Stomach (tissue), 9 donors: ENCODE measurements around the gene ABI3BP. TPM values are rescaled to one million over a fixed set of nuclear protein-coding genes. Genes with fewer than 3 reads are reported as not detected.

Source experiments
- DNase-seq, 2 donors: peaks; one replicate each; pipeline versions ENCODE4 v3.0.0 to v3.0.0-alpha.2; 2013 to 2019
- H3K27ac ChIP-seq, 5 donors: fragments of 200-600 bp in 4 of 5; sonication (generic) in 4 of 5; one replicate each; pipeline ENCODE4 v1.5.1; 2013 to 2019; ENCODE audit warnings: mild to moderate bottlenecking in 1 of 5, moderate library complexity in 1 of 5
- H3K27me3 ChIP-seq, 3 donors: fragments of 200-600 bp; sonication (generic); one replicate each; pipeline ENCODE4 v1.5.1; 2017 to 2019; ENCODE audit warnings: mixed run types in 1 of 3
- H3K36me3 ChIP-seq, 4 donors: fragments of 200-600 bp; sonication (generic); 1 replicate in 3 of 4; 2 replicates in 1 of 4; pipeline ENCODE4 v1.5.1; 2016 to 2019
- H3K4me1 ChIP-seq, 4 donors: fragments of 200-600 bp; sonication (generic); one replicate each; pipeline ENCODE4 v1.5.1; 2016 to 2019
- H3K4me3 ChIP-seq, 4 donors: fragments of 200-600 bp; sonication (generic) in 3 of 4; one replicate each; pipeline ENCODE4 v1.5.1; 2016 to 2019; ENCODE audit warnings: mild to moderate bottlenecking in 1 of 4
- H3K9me3 ChIP-seq, 4 donors: fragments of 200-600 bp; sonication (generic); one replicate each; pipeline ENCODE4 v1.5.1; 2016 to 2019
- CTCF ChIP-seq, 7 experiments: fragments of 450-650 bp in 4 of 7; fragments of 200-600 bp in 3 of 7; sonication (generic) in 3 of 7; IDR thresholded peaks; one replicate each; pipeline ENCODE4 v1.5.1; 2016 to 2019; ENCODE audit warnings: antibody characterized with exemption in 7 of 7, control low read depth in 2 of 7, mild to moderate bottlenecking in 1 of 7
- EP300 ChIP-seq: sonication (generic); formaldehyde crosslinking; IDR thresholded peaks from one replicate; pipeline ENCODE4 v1.6.1; 2017; ENCODE audit warnings: antibody characterized with exemption
- POLR2A ChIP-seq, 4 donors: fragments of 450-650 bp; IDR thresholded peaks; one replicate each; pipeline ENCODE4 v1.6.1; 2016; ENCODE audit warnings: antibody characterized with exemption in 4 of 4, control low read depth in 2 of 4, mild to moderate bottlenecking in 1 of 4, moderate library complexity in 1 of 4
- POLR2AphosphoS5 ChIP-seq, 3 donors: sonication (generic); formaldehyde crosslinking; IDR thresholded peaks; one replicate each; pipeline ENCODE4 v1.6.1; 2016; ENCODE audit warnings: antibody characterized with exemption in 3 of 3
- WGBS, 5 donors: extraction: QIAGEN DNeasy Blood & Tissue Kit in 3 of 5; methylation state at CpG; one replicate each; pipeline versions ENCODE4 v1.1.5 to v1.1.7; 2013 to 2018; 5-methylcytosine and 5-hydroxymethylcytosine counted together
- intact Hi-C: fragments of 100-400 bp; cut with DNase I; formaldehyde crosslinking; loops from one replicate; pipeline ENCODE4 v1.15.1; 2023; ENCODE audit warnings: low total_unique reads
- polyA plus RNA-seq, 3 donors: library from polyadenylated mRNA; stranded (reverse); fragments of 200-250 nt; gene quantifications; one replicate each; pipeline ENCODE4 v1.2.3, GENCODE V29; 2013
- total RNA-seq, 5 donors: library from RNA; depleted of rRNA; stranded (reverse); fragments of >200 nt; gene quantifications; one replicate each; pipeline versions ENCODE4 v1.1.0 to v1.2.3, GENCODE V29; 2014 to 2016
- donor health status: healthy with polysubstance abuse.
- donor health status: Bipolar disorder and iron deficiency.
- donor health status: healthy.

The ABI3BP gene
- total and polyA plus RNA-seq, 8 donors, result 1.5 to 252 (median 21.7) TPM

- Histone ChIP-seq H3K4me1 (peaks cover 0 to 32% (median 14%) of the 10 kb centered on the region in 4 donors), H3K9me3 (no peaks in the 10 kb centered on the region), H3K27ac (no peak overlapping the region), H3K4me3 (no peak overlapping the region), H3K27me3 (no peaks in the 10 kb centered on the region), H3K36me3 (no peaks in the 10 kb centered on the region)
- TF ChIP-seq POLR2A (IDR thresholded peaks at IDR 0.05) (no peak), EP300 (no peak)
- intact Hi-C loops, result no loop called here
- WGBS, 5 donors, result 78 to 89% (median 87%) methylated on average over 2 of the region's 2 CpGs
- no peak for DNase-seq
These were observed 115.9 kb downstream of the ABI3BP start for GRCh38 chr3:100877286-100877685.

- intact Hi-C loops, result no loop called here
- no peaks in the 10 kb centered on the region for H3K27me3 ChIP-seq
- no peak overlapping the region for H3K27ac ChIP-seq
- H3K9me3 ChIP-seq, result no peaks in the 10 kb centered on the region
- DNase-seq, result peak; percentile 77 to 84
- 0 to 12% (median 5%) methylated on average over 5 of the region's 5 CpGs for WGBS, 5 donors
- peaks cover 0 to 28% (median 14%) of the 10 kb centered on the region in 4 donors for H3K4me1 ChIP-seq
- no peak overlapping the region for H3K4me3 ChIP-seq
- no peaks in the 10 kb centered on the region for H3K36me3 ChIP-seq
- TF ChIP-seq CTCF (IDR thresholded peaks at IDR 0.05), result no peak
- TF ChIP-seq POLR2A (IDR thresholded peaks at IDR 0.05), result no peak
- TF ChIP-seq EP300, result no peak
- TF ChIP-seq POLR2AphosphoS5 (IDR thresholded peaks at IDR 0.05), result peak in 1 of 3 donors; percentile 12
These were observed 118.0 kb downstream of the ABI3BP start for GRCh38 chr3:100875239-100875638.

GRCh38 chr3:100873611-100874010, 119.6 kb downstream of the ABI3BP start:
- no peak overlapping the region for H3K4me3 ChIP-seq
- whole genome bisulfite sequencing, 5 donors, result 75 to 88% (median 79%) methylated on average over 3 of the region's 3 CpGs
- peaks cover 0 to 21% (median 7%) of the 10 kb centered on the region in 4 donors for H3K4me1 ChIP-seq
- no peaks in the 10 kb centered on the region for H3K9me3 ChIP-seq
- H3K27me3 ChIP-seq, result no peaks in the 10 kb centered on the region
- H3K36me3 ChIP-seq, result no peaks in the 10 kb centered on the region
- H3K27ac ChIP-seq, result no peak overlapping the region
- intact Hi-C loops, result no loop called here
- TF ChIP-seq EP300 (no peak), POLR2AphosphoS5 (IDR thresholded peaks at IDR 0.05) (no peak), CTCF (IDR thresholded peaks at IDR 0.05) (no peak), POLR2A (IDR thresholded peaks at IDR 0.05) (no peak)
- no peak for DNase-seq

- no peak for DNase-seq
- Histone ChIP-seq H3K27ac (no peak overlapping the region), H3K27me3 (no peaks in the 10 kb centered on the region), H3K4me1 (peaks cover 0 to 20% (median 6%) of the 10 kb centered on the region in 4 donors), H3K9me3 (no peaks in the 10 kb centered on the region), H3K36me3 (no peaks in the 10 kb centered on the region), H3K4me3 (no peak overlapping the region)
- TF ChIP-seq CTCF (IDR thresholded peaks at IDR 0.05) (no peak), EP300 (no peak), POLR2A (IDR thresholded peaks at IDR 0.05) (no peak), POLR2AphosphoS5 (IDR thresholded peaks at IDR 0.05) (no peak)
- intact Hi-C loops, result no loop called here
- 51 to 83% (median 66%) methylated on average over 3 of the region's 3 CpGs for WGBS, 5 donors
These were observed 121.9 kb downstream of the ABI3BP start for GRCh38 chr3:100871306-100871705.

- intact Hi-C loops, result no loop called here
- Histone ChIP-seq H3K36me3 (no peaks in the 10 kb centered on the region), H3K27me3 (no peaks in the 10 kb centered on the region), H3K9me3 (no peaks in the 10 kb centered on the region), H3K4me3 (no peak overlapping the region), H3K27ac (no peak overlapping the region), H3K4me1 (peaks cover 0 to 11% (median 1%) of the 10 kb centered on the region in 4 donors)
- WGBS, 5 donors, result 41 to 58% (median 51%) methylated on average over 2 of the region's 2 CpGs
- DNase-seq, result peak in 1 of 2 donors; percentile 74
- TF ChIP-seq POLR2A (IDR thresholded peaks at IDR 0.05) (no peak), EP300 (no peak), CTCF (IDR thresholded peaks at IDR 0.05) (no peak), POLR2AphosphoS5 (IDR thresholded peaks at IDR 0.05) (no peak)
These were observed 123.4 kb downstream of the ABI3BP start for GRCh38 chr3:100869787-100870186.
